ENCODE measurements around the gene ME3.

GRCh38 chr11:86621854-86622253, 50.6 kb downstream of the ME3 start:
- TF ChIP-seq EZH2 (IDR thresholded peaks at IDR 0.05; ENCODE audit: low read length), result no peak
- no peak for TF ChIP-seq CTCF (optimal IDR thresholded peaks at IDR 0.05 in 1 of 3, IDR thresholded peaks at IDR 0.05 in 1 of 3, conservative IDR thresholded peaks at IDR 0.05 in 1 of 3; ENCODE audit: extremely low read depth in 1 of 3, insufficient read depth in 2 of 3, low read length in 3 of 3)
